GM18858 (cell line): ENCODE data around the gene GLYATL1.
"Not testable (repeated sequence)": the region's sequence is repeated elsewhere in the genome, so short reads cannot be mapped to it uniquely, and the experiment has no call there.

Experiments
- ATAC-seq: cut with Tn5 transposase; IDR thresholded peaks from one replicate; pipeline ENCODE4 v1.9.1; 2021; ENCODE audit not compliant: unreplicated experiment

GLYATL1 gene

DNA sequence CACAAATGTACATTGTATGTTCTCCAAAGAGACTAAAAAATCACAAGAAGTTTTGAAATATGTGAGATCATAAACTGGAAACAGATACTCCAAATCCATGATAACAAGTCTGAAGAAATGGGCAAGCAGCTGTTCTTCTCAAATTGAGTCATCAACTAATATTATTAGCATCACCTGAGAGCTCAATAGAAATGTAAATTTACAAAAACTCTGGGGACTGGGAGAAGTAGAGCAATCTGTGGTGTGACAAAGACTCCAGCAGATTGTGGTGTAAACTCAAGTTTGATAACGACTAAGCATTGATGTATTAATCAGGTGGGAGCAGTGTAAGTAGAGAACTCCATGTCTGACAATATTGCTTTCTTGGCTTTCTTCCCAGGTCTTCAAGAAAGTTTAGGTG lies 53.2 kb downstream of the GLYATL1 start:
- ATAC-seq: no peak

DNA sequence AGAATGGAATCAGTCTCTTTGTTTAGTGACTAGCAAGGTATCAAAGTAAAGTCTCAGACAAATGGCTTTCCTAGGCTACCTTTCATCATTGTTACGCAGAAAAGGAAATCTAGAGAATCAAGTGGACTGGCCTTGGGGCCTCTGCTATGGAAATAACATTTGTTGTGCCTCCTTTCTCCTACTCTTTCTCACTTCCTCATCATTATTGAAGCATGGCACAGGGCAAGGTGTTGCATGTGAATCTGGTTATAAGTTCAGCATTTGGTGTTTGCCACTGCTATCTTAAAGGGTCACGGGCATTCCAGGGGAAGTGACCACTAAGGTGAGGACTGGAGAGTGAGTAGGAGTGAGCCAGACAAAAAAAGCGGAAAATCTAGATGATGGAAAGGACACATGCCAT lies 54.9 kb downstream of the GLYATL1 start:
- ATAC-seq: no peak

GRCh38 chr11:58998480-58999290 lies 59.4 kb downstream of the GLYATL1 start:
- ATAC-seq: no peak

DNA sequence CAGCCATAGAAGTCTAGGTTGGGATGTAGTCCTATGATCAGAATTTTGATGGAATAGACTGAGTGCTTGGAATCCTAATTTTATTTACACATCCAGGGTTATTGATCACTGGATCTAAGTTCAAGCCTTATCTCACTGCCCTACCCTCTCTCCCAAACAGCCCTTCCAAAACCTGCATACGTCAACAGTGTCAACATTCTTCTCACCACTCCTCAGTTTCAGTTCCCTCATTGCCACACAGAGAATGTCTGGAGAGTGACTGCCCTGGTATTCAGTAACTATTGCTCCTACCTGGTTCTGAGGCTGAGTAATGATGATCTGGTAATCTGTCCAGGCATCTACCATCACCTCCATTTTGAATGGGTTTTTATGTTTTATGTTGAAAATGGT lies 60.0 kb downstream of the GLYATL1 start:
- ATAC-seq: peak; percentile 94

DNA sequence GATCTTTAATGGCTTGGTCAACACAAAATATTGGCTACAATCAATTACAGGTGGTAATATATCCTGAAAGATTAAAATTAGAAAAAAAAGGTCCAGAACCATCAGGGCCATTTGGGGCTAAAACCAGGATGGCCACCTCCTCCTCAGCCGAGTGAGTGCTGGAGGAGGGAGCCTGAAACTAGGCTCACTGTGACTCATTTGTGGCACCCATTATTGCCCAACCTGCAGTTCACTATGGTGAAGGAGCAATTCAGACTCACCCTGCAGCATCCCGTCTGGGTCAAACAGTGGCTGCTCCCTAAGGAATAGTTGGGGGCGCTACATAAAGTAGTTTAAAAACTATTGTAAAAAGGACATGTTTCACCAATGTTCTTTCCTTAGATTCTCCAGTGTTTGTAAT lies 60.7 kb downstream of the GLYATL1 start:
- no peak for ATAC-seq

- not testable (repeated sequence) for ATAC-seq
Measured at GRCh38 chr11:59002006-59002405, 62.7 kb downstream of the GLYATL1 start.
